HepG2 (cell line): ENCODE results near the gene GLIS1. TPM values are rescaled to one million over a fixed set of nuclear protein-coding genes. Genes with fewer than 3 reads are reported as not detected.

Experiments used
- ATAC-seq: fragments of 200-7000 bp; cut with Tn5 transposase; 3 replicates; pipeline ENCODE4 v1.9.1; 2020; ENCODE audit warnings: mild to moderate bottlenecking, moderate library complexity
- BruUV-seq: library from RNA; stranded (reverse); fragments of 400-500 nt; replicated peaks from 2 replicates; lab custom pipeline; 2021; lab: Mats Ljungman, UMichigan
- CTCF ChIA-PET: fragments of 300-600 bp; formaldehyde crosslinking; extraction: SDS; loops from one replicate; lab custom pipeline; 2021; ENCODE audit warnings: low total read pairs, inconsistent platforms, low intra/inter-chr PET ratio; lab: Yijun Ruan, JAX
- POLR2A ChIA-PET: fragments of 350-600 bp; sonication (Branson Sonifier 250); formaldehyde crosslinking; loops from one replicate; lab custom pipeline; 2020; ENCODE audit warnings: antibody characterized with exemption, inconsistent platforms; lab: Yijun Ruan, JAX
- DNase-seq: peaks from one replicate; pipeline ENCODE4 v3.0.0-alpha.2; 2015; ENCODE audit warnings: low spot score
- FAIRE-seq: peaks from 3 replicates; lab custom pipeline; 2011; peaks lifted over from hg19 to GRCh38; lab: Jason Lieb, UNC
- H2AFZ ChIP-seq: one replicate; pipeline ENCODE4 v1.6.1; 2011; ENCODE audit warnings: low read length, inconsistent platforms
- H3K27ac ChIP-seq: fragments of 300-600 bp; 3 replicates; pipeline ENCODE4 v1.8.0; 2011; ENCODE audit warnings: mixed run types, mild to moderate bottlenecking, mixed read lengths, low read length, inconsistent platforms; ENCODE audit not compliant: insufficient read depth; ENCODE audit errors: extremely low read length
- H3K27me3 ChIP-seq, 2 experiments: fragments of 200-600 bp in 1 of 2; 2 replicates in 1 of 2; 3 replicates in 1 of 2; pipeline versions ENCODE4 v1.6.0 to v1.8.0; 2011; ENCODE audit warnings: low read length in 2 of 2, mild to moderate bottlenecking in 2 of 2, moderate library complexity in 2 of 2, inconsistent platforms in 1 of 2; ENCODE audit not compliant: insufficient read depth in 2 of 2, control insufficient read depth in 1 of 2
- H3K36me3 ChIP-seq, 2 experiments: fragments of 200-600 bp in 1 of 2; replicated peaks in 1 of 2; 2 replicates in 1 of 2; 3 replicates in 1 of 2; pipeline versions ENCODE4 v1.5.1 to v1.8.0; 2011; ENCODE audit warnings: low read length in 2 of 2, inconsistent platforms in 1 of 2; ENCODE audit not compliant: insufficient read depth in 2 of 2, control insufficient read depth in 1 of 2
- H3K4me1 ChIP-seq: 2 replicates; pipeline ENCODE4 v1.5.1; 2012; ENCODE audit warnings: low read length, inconsistent platforms; ENCODE audit not compliant: insufficient read depth
- H3K4me2 ChIP-seq: 2 replicates; pipeline ENCODE4 v1.6.0; 2011; ENCODE audit warnings: low read depth, low read length, inconsistent platforms
- H3K4me3 ChIP-seq, 3 experiments: fragments of 200-600 bp in 1 of 3; sonication (generic), shearing (Covaris generic) in 1 of 3; replicated peaks in 1 of 3; 2 replicates each; pipeline ENCODE4 v1.5.1; 2011 to 2016; ENCODE audit warnings: low read length in 3 of 3, inconsistent platforms in 2 of 3, low read depth in 2 of 3, mild to moderate bottlenecking in 2 of 3, control low read depth in 1 of 3, mixed read lengths in 1 of 3; ENCODE audit not compliant: insufficient read depth in 1 of 3
- H3K79me2 ChIP-seq: one replicate; pipeline ENCODE4 v1.6.1; 2011; ENCODE audit warnings: low read length, inconsistent platforms; ENCODE audit not compliant: insufficient read depth
- H3K9ac ChIP-seq: 2 replicates; pipeline ENCODE4 v1.6.0; 2011; ENCODE audit warnings: mild to moderate bottlenecking, low read depth, low read length, inconsistent platforms; ENCODE audit not compliant: insufficient read depth
- H3K9me3 ChIP-seq: 2 replicates; pipeline ENCODE4 v1.5.1; 2012; ENCODE audit warnings: mild to moderate bottlenecking, low read length
- H4K20me1 ChIP-seq: 2 replicates; pipeline ENCODE4 v1.6.0; 2011; ENCODE audit warnings: inconsistent platforms, mild to moderate bottlenecking, low read length, moderate library complexity; ENCODE audit not compliant: insufficient read depth
- BHLHE40 ChIP-seq: IDR thresholded peaks from 2 replicates; pipeline ENCODE4 v1.6.1; 2011; ENCODE audit warnings: low read length, improper control_type of control experiment
- GATAD2A ChIP-seq: IDR thresholded peaks from 2 replicates; pipeline ENCODE4 v1.6.1; 2016
- GFI1 ChIP-seq: sonication (generic); formaldehyde crosslinking; IDR thresholded peaks from 2 replicates; pipeline ENCODE4 v1.5.0; 2020; ENCODE audit warnings: missing genetic modification reagents, mild to moderate bottlenecking, borderline replicate concordance
- HNF4A ChIP-seq: sonication (generic); formaldehyde crosslinking; IDR thresholded peaks from 2 replicates; pipeline ENCODE4 v1.4.0; 2020; ENCODE audit warnings: missing genetic modification reagents
- MED8 ChIP-seq: sonication (generic); formaldehyde crosslinking; IDR thresholded peaks from 2 replicates; pipeline ENCODE4 v1.8.1; 2023; ENCODE audit warnings: mild to moderate bottlenecking, missing genetic modification reagents; ENCODE audit not compliant: insufficient replicate concordance
- MIER2 ChIP-seq: IDR thresholded peaks from 2 replicates; pipeline ENCODE4 v1.6.1; 2016; ENCODE audit warnings: missing biosample characterization, missing genetic modification reagents
- SALL2 ChIP-seq: sonication (generic); formaldehyde crosslinking; IDR thresholded peaks from 2 replicates; pipeline ENCODE4 v1.8.1; 2023; ENCODE audit warnings: mild to moderate bottlenecking, missing genetic modification reagents, inconsistent platforms
- SRSF9 ChIP-seq: fragments of 200-400 bp; formaldehyde crosslinking; IDR thresholded peaks from 2 replicates; pipeline ENCODE4 v1.6.1; 2018; ENCODE audit warnings: borderline replicate concordance, mild to moderate bottlenecking, low read depth, low read length; ENCODE audit not compliant: insufficient read depth, poor library complexity, severe bottlenecking
- TCF7L2 ChIP-seq: IDR thresholded peaks from 2 replicates; pipeline ENCODE4 v1.6.1; 2011; ENCODE audit warnings: mild to moderate bottlenecking, low read depth, low read length, moderate library complexity
- ZFX ChIP-seq: sonication (generic); formaldehyde crosslinking; IDR thresholded peaks from 2 replicates; pipeline ENCODE4 v1.4.0; 2020; ENCODE audit warnings: mild to moderate bottlenecking, low read depth, missing genetic modification reagents, moderate library complexity
- WGBS: methylation state at CpG from one replicate; pipeline ENCODE4 v1.1.6; 2017; ENCODE audit warnings: low lambda C conversion rate; 5-methylcytosine and 5-hydroxymethylcytosine counted together
- in situ Hi-C: cut with HindIII; loops from 2 replicates; pipeline ENCODE4 v1.10.0; 2017; ENCODE audit warnings: low pct_unique_long_range_greater_than_20kb; ENCODE audit not compliant: extremely low pct_ligation_motif_present
- intact Hi-C: fragments of 100-400 bp; cut with micrococcal nuclease; formaldehyde crosslinking; loops from one replicate; pipeline ENCODE4 v1.10.0; 2022; ENCODE audit not compliant: unreplicated experiment
- polyA plus RNA-seq, 8 experiments: library from polyadenylated mRNA; depleted of rRNA in 3 of 8; stranded (reverse) in 7 of 8; unstranded in 1 of 8; fragments of >200 nt; fragmentation: Illumina TruSeq in 4 of 8; extraction: Trizol in 4 of 8; gene quantifications; 2 replicates each; pipeline versions ENCODE4 v1.2.1 to v1.2.3, GENCODE V29; 2011 to 2016; ENCODE audit warnings: low read depth in 4 of 8, missing spikeins in 1 of 8, mixed read lengths in 1 of 8; ENCODE audit not compliant: insufficient read depth in 1 of 8
- total RNA-seq, 5 experiments: library from RNA; depleted of rRNA; stranded (reverse); fragments of >200 nt; fragmentation: Illumina TruSeq; extraction: Trizol; gene quantifications; 2 replicates each; pipeline ENCODE4 v1.2.3, GENCODE V29; 2016; ENCODE audit warnings: low read depth in 1 of 5
- TF ChIP-seq, protein P1 (sequence below): sonication (generic); formaldehyde crosslinking; IDR thresholded peaks from 2 replicates; pipeline ENCODE4 v1.4.0; 2020; ENCODE audit warnings: missing genetic modification reagents, borderline replicate concordance
- TF ChIP-seq, protein P2 (sequence below): sonication (generic); formaldehyde crosslinking; IDR thresholded peaks from 2 replicates; pipeline ENCODE4 v1.4.0; 2020; ENCODE audit warnings: missing genetic modification reagents

GLIS1 gene
- total and polyA plus RNA-seq, 2 of the 13 experiments (the other 11 are each of a cell fraction or from before 2014, with no cell fraction given): 0.03 TPM; not detected in 1

DNA sequence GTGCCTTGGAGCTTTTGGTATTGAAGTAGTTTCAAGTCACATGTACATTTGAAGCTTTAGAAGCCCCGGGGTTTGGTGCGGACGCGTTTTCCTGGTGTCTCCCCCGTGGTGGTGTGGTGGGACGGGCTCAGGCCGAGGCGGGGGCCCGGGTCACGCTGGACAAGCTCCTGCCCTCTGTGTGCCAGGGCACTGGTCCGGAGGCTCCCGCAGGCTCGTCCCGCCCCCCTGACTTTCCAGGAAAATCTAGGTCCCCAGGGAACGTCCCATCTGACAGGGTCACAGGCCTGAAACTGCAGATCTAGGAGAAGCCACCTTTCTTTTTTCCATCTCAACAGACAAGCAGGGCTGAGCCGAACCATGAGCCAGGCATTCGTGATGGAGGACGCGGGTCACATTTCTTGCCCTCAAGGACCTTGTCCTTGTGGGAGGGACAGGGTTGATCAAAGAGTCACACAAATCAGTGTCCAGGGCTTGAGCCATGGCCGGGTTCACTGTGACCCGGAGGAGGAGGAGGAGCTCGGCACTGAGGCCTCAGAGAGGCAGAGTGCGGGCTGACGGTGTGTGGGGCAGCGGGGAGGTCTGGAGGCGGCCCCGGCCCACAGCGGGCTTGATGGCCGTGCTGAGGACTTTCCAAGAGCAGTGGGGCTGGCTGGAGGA is 278.2 kb downstream of the GLIS1 start:
- Histone ChIP-seq H3K9me3 (no peaks in the 10 kb centered on the region), H3K4me2 (peak overlapping the region; percentile 29; the same call in 1 of the 2 replicates), H3K79me2 (no peaks in the 10 kb centered on the region), H3K36me3 (no peaks in the 10 kb centered on the region), H2AFZ (no peak overlapping the region), H3K4me3 (no peak overlapping the region), H3K9ac (no peak overlapping the region), H4K20me1 (no peaks in the 10 kb centered on the region), H3K27me3 (peaks cover 3 to 34% of the 10 kb centered on the region in 2 experiments; a peak in 3 of 5 replicates), H3K4me1 (no peaks in the 10 kb centered on the region), H3K27ac (no peak overlapping the region)
- no TSS peak for BruUV-seq
- DNase-seq (peak; percentile 20), ATAC-seq (peak; percentile 89), FAIRE-seq (no peak)
- intact Hi-C loops (no loop called here), in situ Hi-C loops (no loop called here)
- CTCF ChIA-PET: no interaction called here
- WGBS: 23% methylated on average over 23 of the region's 29 CpGs
- POLR2A ChIA-PET: no interaction called here
- TF ChIP-seq TCF7L2 (no peak), BHLHE40 (no peak), GFI1 (CRISPR knock-in tag) (peak; percentile 73; the same call in 1 of the 2 replicates), HNF4A (CRISPR knock-in tag) (peak; percentile 63), MED8 (CRISPR knock-in tag) (no peak), SRSF9 (no peak), GATAD2A (CRISPR knock-in tag) (no peak), ZFX (CRISPR knock-in tag) (peak; percentile 26; the same call in 1 of the 2 replicates), MIER2 (CRISPR knock-in tag) (no peak), SALL2 (CRISPR knock-in tag) (no peak)
- TF ChIP-seq, protein P1, sequence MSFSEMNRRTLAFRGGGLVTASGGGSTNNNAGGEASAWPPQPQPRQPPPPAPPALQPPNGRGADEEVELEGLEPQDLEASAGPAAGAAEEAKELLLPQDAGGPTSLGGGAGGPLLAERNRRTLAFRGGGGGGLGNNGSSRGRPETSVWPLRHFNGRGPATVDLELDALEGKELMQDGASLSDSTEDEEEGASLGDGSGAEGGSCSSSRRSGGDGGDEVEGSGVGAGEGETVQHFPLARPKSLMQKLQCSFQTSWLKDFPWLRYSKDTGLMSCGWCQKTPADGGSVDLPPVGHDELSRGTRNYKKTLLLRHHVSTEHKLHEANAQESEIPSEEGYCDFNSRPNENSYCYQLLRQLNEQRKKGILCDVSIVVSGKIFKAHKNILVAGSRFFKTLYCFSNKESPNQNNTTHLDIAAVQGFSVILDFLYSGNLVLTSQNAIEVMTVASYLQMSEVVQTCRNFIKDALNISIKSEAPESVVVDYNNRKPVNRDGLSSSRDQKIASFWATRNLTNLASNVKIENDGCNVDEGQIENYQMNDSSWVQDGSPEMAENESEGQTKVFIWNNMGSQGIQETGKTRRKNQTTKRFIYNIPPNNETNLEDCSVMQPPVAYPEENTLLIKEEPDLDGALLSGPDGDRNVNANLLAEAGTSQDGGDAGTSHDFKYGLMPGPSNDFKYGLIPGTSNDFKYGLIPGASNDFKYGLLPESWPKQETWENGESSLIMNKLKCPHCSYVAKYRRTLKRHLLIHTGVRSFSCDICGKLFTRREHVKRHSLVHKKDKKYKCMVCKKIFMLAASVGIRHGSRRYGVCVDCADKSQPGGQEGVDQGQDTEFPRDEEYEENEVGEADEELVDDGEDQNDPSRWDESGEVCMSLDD (CRISPR knock-in tag): no peak
- TF ChIP-seq, protein P2, sequence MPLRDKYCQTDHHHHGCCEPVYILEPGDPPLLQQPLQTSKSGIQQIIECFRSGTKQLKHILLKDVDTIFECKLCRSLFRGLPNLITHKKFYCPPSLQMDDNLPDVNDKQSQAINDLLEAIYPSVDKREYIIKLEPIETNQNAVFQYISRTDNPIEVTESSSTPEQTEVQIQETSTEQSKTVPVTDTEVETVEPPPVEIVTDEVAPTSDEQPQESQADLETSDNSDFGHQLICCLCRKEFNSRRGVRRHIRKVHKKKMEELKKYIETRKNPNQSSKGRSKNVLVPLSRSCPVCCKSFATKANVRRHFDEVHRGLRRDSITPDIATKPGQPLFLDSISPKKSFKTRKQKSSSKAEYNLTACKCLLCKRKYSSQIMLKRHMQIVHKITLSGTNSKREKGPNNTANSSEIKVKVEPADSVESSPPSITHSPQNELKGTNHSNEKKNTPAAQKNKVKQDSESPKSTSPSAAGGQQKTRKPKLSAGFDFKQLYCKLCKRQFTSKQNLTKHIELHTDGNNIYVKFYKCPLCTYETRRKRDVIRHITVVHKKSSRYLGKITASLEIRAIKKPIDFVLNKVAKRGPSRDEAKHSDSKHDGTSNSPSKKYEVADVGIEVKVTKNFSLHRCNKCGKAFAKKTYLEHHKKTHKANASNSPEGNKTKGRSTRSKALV (CRISPR knock-in tag): no peak
